Keratinocyte (primary cell): ENCODE data around the gene DOK6. TPM values are rescaled to one million over a fixed set of nuclear protein-coding genes. Genes with fewer than 3 reads are reported as not detected.
A peak's percentile ranks its signal among the peaks of the same experiment; 100 is the strongest.

ENCODE experiments used
- DNase-seq: peaks from one replicate; pipeline ENCODE4 v3.0.0-alpha.2; 2011; ENCODE audit warnings: low read depth, missing footprints, low spot score
- FAIRE-seq: peaks from 2 replicates; lab custom pipeline; 2011; peaks lifted over from hg19 to GRCh38; lab: Jason Lieb, UNC
- H2AFZ ChIP-seq: 2 replicates; pipeline ENCODE4 v1.6.0; 2012; ENCODE audit warnings: low read length, control low read depth, inconsistent platforms; ENCODE audit not compliant: control insufficient read depth
- H3K27ac ChIP-seq: 2 replicates; pipeline ENCODE4 v1.5.1; 2011; ENCODE audit warnings: low read length; ENCODE audit not compliant: control insufficient read depth, insufficient read depth
- H3K27me3 ChIP-seq: 3 replicates; pipeline ENCODE4 v1.6.0; 2011; ENCODE audit warnings: low read length; ENCODE audit not compliant: control insufficient read depth, insufficient read depth; ENCODE audit errors: extremely low read depth
- H3K36me3 ChIP-seq, 2 experiments: 2 replicates in 1 of 2; 3 replicates in 1 of 2; pipeline ENCODE4 v1.5.1; 2011; ENCODE audit warnings: low read length in 2 of 2, mild to moderate bottlenecking in 1 of 2; ENCODE audit not compliant: control insufficient read depth in 2 of 2, insufficient read depth in 2 of 2; ENCODE audit errors: extremely low read depth in 1 of 2
- H3K4me1 ChIP-seq: 3 replicates; pipeline ENCODE4 v1.5.1; 2011; ENCODE audit warnings: low read length; ENCODE audit not compliant: control insufficient read depth, insufficient read depth; ENCODE audit errors: extremely low read depth
- H3K4me2 ChIP-seq: 3 replicates; pipeline ENCODE4 v1.6.0; 2011; ENCODE audit warnings: low read depth, low read length; ENCODE audit not compliant: control insufficient read depth, insufficient read depth; ENCODE audit errors: extremely low read depth
- H3K4me3 ChIP-seq, 3 experiments: fragments of 200-600 bp in 1 of 3; sonication (generic) in 1 of 3; 2 replicates in 2 of 3; 3 replicates in 1 of 3; pipeline ENCODE4 v1.5.1; 2011 to 2016; ENCODE audit warnings: low read length in 3 of 3, mild to moderate bottlenecking in 3 of 3, control low read depth in 2 of 3, inconsistent platforms in 1 of 3, low read depth in 1 of 3, mixed read lengths in 1 of 3, mixed run types in 1 of 3, moderate library complexity in 1 of 3; ENCODE audit not compliant: control insufficient read depth in 2 of 3, insufficient read depth in 2 of 3; ENCODE audit errors: extremely low read depth in 1 of 3
- H3K79me2 ChIP-seq: 2 replicates; pipeline ENCODE4 v1.6.0; 2012; ENCODE audit warnings: low read length; ENCODE audit not compliant: control insufficient read depth, insufficient read depth
- H3K9ac ChIP-seq: 3 replicates; pipeline ENCODE4 v1.6.0; 2011; ENCODE audit warnings: low read length; ENCODE audit not compliant: control insufficient read depth, insufficient read depth; ENCODE audit errors: extremely low read depth
- H3K9me1 ChIP-seq: 3 replicates; pipeline ENCODE4 v1.6.0; 2011; ENCODE audit warnings: low read length; ENCODE audit not compliant: control insufficient read depth, insufficient read depth; ENCODE audit errors: extremely low read depth
- H3K9me3 ChIP-seq: 2 replicates; pipeline ENCODE4 v1.5.1; 2012; ENCODE audit warnings: low read depth, low read length; ENCODE audit not compliant: control insufficient read depth
- H4K20me1 ChIP-seq: 3 replicates; pipeline ENCODE4 v1.6.0; 2011; ENCODE audit warnings: low read length; ENCODE audit not compliant: control insufficient read depth, insufficient read depth; ENCODE audit errors: extremely low read depth
- CTCF ChIP-seq, 3 experiments: IDR thresholded peaks in 1 of 3; conservative IDR thresholded peaks in 1 of 3; optimal IDR thresholded peaks in 1 of 3; 2 replicates in 2 of 3; 3 replicates in 1 of 3; pipeline versions ENCODE3 to v1.5.1; 2011; ENCODE audit warnings: low read length in 3 of 3, mild to moderate bottlenecking in 3 of 3, moderate library complexity in 2 of 3, control low read depth in 1 of 3, inconsistent platforms in 1 of 3; ENCODE audit not compliant: insufficient read depth in 2 of 3; ENCODE audit errors: extremely low read depth in 1 of 3
- EZH2 ChIP-seq: IDR thresholded peaks from one replicate; pipeline ENCODE4 v1.6.1; 2012; ENCODE audit warnings: inconsistent platforms, mild to moderate bottlenecking, low read length, moderate library complexity
- dilution Hi-C: fragments of 300-500 bp; cut with MboI; formaldehyde crosslinking; loops from one replicate; pipeline ENCODE4 v1.7.0; 2020; ENCODE audit warnings: low sequenced_read_pairs; ENCODE audit not compliant: extremely low pct_ligation_motif_present
- polyA plus RNA-seq, 5 experiments: library from polyadenylated mRNA; depleted of rRNA in 3 of 5; stranded (reverse) in 3 of 5; stranded (forward) in 1 of 5; unstranded in 1 of 5; fragments of >200 nt; gene quantifications; 1 replicate in 1 of 5; 2 replicates in 3 of 5; 3 replicates in 1 of 5; pipeline versions ENCODE4 v1.2.1 to v1.2.3, GENCODE V29; 2011 to 2012; ENCODE audit warnings: missing spikeins in 2 of 5, low read depth in 1 of 5, low replicate concordance in 1 of 5

Gene DOK6
- polyA plus RNA-seq, 1 donor (not counting 4 experiments of a cell fraction or from before 2014, with no cell fraction given) = not detected

GRCh38 chr18:69786427-69786826 lies 385.7 kb downstream of the DOK6 start:
- no peaks in the 10 kb centered on the region for H4K20me1 ChIP-seq
- H3K9me1 ChIP-seq = no peaks in the 10 kb centered on the region
- H3K4me3 ChIP-seq = no peak overlapping the region
- no peak overlapping the region for H3K27ac ChIP-seq
- no peaks in the 10 kb centered on the region for H3K36me3 ChIP-seq
- no peaks in the 10 kb centered on the region for H3K9me3 ChIP-seq
- H3K4me2 ChIP-seq = no peak overlapping the region
- no peaks in the 10 kb centered on the region for H3K27me3 ChIP-seq
- dilution Hi-C loops = no loop called here
- no peak for TF ChIP-seq EZH2
- no peak for TF ChIP-seq CTCF (optimal IDR thresholded peaks at IDR 0.05 in 1 of 3, IDR thresholded peaks at IDR 0.05 in 1 of 3, conservative IDR thresholded peaks at IDR 0.05 in 1 of 3; ENCODE audit: extremely low read depth in 1 of 3, insufficient read depth in 2 of 3, low read length in 3 of 3)
- DNase-seq (no peak), FAIRE-seq (no peak)
- no peak overlapping the region for H3K9ac ChIP-seq
- H3K4me1 ChIP-seq = peaks cover 15% of the 10 kb centered on the region
- H2AFZ ChIP-seq = no peak overlapping the region
- H3K79me2 ChIP-seq = no peaks in the 10 kb centered on the region

- H3K4me3 ChIP-seq = no peak overlapping the region
- dilution Hi-C loops = no loop called here
- H3K27me3 ChIP-seq = no peaks in the 10 kb centered on the region
- no peaks in the 10 kb centered on the region for H3K9me1 ChIP-seq
- no peaks in the 10 kb centered on the region for H3K9me3 ChIP-seq
- peak overlapping the region; percentile 77 for H2AFZ ChIP-seq
- no peaks in the 10 kb centered on the region for H4K20me1 ChIP-seq
- peak overlapping the region; percentile 47 for H3K4me2 ChIP-seq
- DNase-seq (peak; percentile 25), FAIRE-seq (peak; percentile 80)
- H3K4me1 ChIP-seq = peaks cover 15% of the 10 kb centered on the region
- no peaks in the 10 kb centered on the region for H3K79me2 ChIP-seq
- H3K36me3 ChIP-seq = no peaks in the 10 kb centered on the region
- no peak for TF ChIP-seq CTCF (optimal IDR thresholded peaks at IDR 0.05 in 1 of 3, IDR thresholded peaks at IDR 0.05 in 1 of 3, conservative IDR thresholded peaks at IDR 0.05 in 1 of 3; ENCODE audit: extremely low read depth in 1 of 3, insufficient read depth in 2 of 3, low read length in 3 of 3)
- TF ChIP-seq EZH2 = no peak
- no peak overlapping the region for H3K9ac ChIP-seq
- peak overlapping the region; percentile 49 for H3K27ac ChIP-seq
Observed at GRCh38 chr18:69787825-69788547, 387.3 kb downstream of the DOK6 start.
